Ishikawa (cell line): Measurements from ENCODE around the gene KDM4F.

Source experiments
- CREB1 ChIP-seq: IDR thresholded peaks from 2 replicates; pipeline ENCODE4 v1.6.1; 2012; ENCODE audit warnings: low read depth
- EGR1 ChIP-seq: IDR thresholded peaks from 2 replicates; pipeline ENCODE4 v1.6.1; 2012
- RAD21 ChIP-seq: IDR thresholded peaks from 2 replicates; pipeline ENCODE4 v1.6.1; 2012; ENCODE audit warnings: low read depth
- YY1 ChIP-seq: IDR thresholded peaks from 2 replicates; pipeline ENCODE4 v1.6.1; 2012; ENCODE audit warnings: low read depth
- TF ChIP-seq, protein P1 (sequence below): IDR thresholded peaks from 2 replicates; pipeline ENCODE4 v1.6.1; 2012
- TF ChIP-seq, protein P2 (sequence below): IDR thresholded peaks from 2 replicates; pipeline ENCODE4 v1.6.1; 2012; ENCODE audit warnings: low read depth, mild to moderate bottlenecking

DNA sequence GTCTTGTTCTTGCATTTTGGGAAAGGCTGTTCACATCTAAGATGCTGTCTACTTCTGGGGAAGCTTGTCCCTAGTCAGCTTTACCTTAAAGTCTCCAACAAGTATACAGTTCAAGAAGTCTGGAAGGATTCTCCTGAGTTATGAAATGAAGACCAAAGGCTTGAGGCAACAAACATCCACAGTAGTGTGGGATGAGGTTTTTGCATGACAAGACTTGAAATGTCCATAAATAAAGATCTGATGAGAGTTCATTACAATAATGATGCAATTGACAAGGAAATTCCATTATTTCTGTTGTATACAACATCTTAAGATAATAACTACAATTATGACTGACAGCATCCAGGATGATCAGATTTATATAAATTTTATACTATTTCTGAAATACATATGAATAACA is 45.5 kb upstream of the KDM4F start:
- TF ChIP-seq RAD21 (no peak), EGR1 (no peak), CREB1 (no peak), YY1 (no peak)
- TF ChIP-seq, protein P1, sequence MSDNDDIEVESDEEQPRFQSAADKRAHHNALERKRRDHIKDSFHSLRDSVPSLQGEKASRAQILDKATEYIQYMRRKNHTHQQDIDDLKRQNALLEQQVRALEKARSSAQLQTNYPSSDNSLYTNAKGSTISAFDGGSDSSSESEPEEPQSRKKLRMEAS: no peak
- TF ChIP-seq, protein P2, sequence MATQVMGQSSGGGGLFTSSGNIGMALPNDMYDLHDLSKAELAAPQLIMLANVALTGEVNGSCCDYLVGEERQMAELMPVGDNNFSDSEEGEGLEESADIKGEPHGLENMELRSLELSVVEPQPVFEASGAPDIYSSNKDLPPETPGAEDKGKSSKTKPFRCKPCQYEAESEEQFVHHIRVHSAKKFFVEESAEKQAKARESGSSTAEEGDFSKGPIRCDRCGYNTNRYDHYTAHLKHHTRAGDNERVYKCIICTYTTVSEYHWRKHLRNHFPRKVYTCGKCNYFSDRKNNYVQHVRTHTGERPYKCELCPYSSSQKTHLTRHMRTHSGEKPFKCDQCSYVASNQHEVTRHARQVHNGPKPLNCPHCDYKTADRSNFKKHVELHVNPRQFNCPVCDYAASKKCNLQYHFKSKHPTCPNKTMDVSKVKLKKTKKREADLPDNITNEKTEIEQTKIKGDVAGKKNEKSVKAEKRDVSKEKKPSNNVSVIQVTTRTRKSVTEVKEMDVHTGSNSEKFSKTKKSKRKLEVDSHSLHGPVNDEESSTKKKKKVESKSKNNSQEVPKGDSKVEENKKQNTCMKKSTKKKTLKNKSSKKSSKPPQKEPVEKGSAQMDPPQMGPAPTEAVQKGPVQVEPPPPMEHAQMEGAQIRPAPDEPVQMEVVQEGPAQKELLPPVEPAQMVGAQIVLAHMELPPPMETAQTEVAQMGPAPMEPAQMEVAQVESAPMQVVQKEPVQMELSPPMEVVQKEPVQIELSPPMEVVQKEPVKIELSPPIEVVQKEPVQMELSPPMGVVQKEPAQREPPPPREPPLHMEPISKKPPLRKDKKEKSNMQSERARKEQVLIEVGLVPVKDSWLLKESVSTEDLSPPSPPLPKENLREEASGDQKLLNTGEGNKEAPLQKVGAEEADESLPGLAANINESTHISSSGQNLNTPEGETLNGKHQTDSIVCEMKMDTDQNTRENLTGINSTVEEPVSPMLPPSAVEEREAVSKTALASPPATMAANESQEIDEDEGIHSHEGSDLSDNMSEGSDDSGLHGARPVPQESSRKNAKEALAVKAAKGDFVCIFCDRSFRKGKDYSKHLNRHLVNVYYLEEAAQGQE: no peak
